VCaP (cell line): ENCODE results near the gene CDC25A.

Experiments
- H3K27ac ChIP-seq: fragments of 450-650 bp; 2 replicates; pipeline ENCODE4 v1.5.1; 2017
- TF ChIP-seq, protein P1 (sequence below): fragments of 450-650 bp; conservative IDR thresholded peaks from 2 replicates; pipeline ENCODE4 v1.5.1; 2017; ENCODE audit warnings: mild to moderate bottlenecking, moderate library complexity

The CDC25A gene

DNA sequence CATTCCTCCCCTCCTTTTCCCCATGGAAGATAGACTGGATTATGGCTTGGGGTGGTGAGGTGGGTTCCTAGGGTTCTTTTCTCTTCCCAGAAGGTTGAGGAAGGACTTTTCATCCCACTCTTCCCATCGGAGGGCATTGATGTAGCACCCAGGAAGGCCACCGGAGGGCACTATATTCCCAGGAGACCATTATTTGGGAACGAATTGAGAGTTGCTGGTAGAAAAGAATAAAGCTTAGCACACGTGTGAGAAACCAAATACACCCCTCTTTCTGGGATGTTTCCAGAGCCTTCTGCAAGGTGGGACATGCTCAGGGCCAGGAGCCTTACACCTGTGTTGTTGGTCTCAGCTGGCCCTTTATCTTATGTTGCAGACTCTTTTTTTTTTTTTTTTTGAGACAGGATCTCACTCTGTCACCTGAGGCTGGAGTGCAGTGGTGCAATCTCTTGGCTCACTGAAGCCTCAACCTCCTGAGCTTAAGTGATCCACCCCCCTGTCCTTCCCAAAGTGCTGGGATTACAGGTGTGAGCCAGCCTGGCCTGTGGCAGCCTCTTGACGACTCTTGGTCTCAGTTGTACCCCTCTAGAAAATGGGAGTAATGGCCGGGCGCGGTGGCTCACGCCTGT lies 6.3 kb upstream of the CDC25A start:
- peak overlapping the region; percentile 46 for H3K27ac ChIP-seq
- TF ChIP-seq, protein P1, sequence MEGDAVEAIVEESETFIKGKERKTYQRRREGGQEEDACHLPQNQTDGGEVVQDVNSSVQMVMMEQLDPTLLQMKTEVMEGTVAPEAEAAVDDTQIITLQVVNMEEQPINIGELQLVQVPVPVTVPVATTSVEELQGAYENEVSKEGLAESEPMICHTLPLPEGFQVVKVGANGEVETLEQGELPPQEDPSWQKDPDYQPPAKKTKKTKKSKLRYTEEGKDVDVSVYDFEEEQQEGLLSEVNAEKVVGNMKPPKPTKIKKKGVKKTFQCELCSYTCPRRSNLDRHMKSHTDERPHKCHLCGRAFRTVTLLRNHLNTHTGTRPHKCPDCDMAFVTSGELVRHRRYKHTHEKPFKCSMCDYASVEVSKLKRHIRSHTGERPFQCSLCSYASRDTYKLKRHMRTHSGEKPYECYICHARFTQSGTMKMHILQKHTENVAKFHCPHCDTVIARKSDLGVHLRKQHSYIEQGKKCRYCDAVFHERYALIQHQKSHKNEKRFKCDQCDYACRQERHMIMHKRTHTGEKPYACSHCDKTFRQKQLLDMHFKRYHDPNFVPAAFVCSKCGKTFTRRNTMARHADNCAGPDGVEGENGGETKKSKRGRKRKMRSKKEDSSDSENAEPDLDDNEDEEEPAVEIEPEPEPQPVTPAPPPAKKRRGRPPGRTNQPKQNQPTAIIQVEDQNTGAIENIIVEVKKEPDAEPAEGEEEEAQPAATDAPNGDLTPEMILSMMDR, result peak; percentile 95

DNA sequence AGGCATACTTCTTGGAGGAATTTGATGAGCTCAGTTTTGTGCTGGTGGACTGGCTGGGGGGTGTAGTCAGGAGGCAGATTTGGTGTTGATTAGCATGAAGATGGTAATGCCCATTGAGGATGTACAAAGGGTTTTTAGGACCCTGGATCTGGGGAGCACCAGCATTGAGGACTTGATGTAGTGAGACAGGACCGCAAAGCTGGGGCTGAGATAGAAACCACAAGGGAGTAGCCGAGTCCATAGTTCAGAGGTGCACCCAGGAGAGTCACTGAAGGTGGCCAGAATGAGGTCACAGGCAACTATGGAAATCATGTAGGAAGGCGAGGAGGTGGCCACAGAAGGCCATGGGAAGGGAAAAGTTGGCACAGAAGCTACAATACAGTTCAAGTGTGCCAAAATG lies 2.7 kb upstream of the CDC25A start:
- H3K27ac ChIP-seq, result no peak overlapping the region
- TF ChIP-seq, protein P1, result no peak

DNA sequence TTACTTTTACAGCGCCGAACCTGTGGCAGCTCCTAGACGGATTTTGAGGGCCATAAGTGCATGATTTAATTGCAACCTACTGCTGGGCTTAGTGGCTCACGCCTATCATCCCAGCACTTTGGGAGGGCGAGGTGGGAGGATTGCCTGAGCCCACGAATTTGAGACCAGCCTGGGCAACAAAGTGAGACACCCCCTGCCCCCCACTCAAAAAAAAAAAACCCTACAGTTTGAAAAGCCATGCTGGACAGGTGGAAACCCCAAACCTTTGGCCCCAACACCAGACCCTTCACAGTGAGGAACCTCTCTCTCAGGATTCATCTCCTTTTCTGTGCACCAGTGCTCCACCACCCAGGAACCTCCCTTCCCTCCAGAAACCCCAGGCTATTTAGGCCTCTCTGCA lies 1.1 kb upstream of the CDC25A start:
- TF ChIP-seq, protein P1, result no peak
- peak overlapping the region; percentile 86 for H3K27ac ChIP-seq

DNA sequence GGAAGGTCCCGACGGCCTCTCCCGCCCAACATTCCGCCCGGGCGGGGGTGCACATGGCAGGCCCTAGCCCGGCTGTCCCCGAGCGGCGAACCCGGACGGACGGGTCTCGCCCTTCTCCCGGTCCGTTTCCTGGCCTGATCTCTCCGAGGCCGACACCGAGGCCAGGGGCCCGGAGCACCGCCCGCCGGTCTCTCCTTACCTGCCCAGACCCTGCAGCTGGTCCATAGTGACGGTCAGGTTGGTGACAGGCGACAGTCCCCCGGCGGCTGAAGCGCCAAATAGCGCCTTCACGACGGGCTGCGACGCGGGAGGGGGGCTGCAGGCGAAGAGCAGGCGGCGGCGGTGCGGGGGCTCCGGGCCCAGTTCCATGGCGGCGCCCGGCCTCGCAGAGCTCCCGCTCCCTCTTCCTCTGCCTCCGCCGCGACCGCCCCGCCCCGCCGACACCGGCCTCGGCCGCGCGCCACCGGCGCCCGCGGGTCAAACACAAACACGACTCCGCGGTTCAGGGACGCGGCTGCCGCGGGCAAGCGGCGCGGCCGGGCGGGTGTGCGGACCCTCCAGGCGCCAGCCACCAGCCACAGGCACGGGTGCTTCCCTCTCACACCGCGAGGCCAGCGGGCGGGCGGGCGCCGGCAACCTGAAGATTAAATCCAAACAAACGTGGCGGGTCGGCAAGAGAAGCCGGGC lies 495 bp downstream of the CDC25A start:
- H3K27ac ChIP-seq, result peak overlapping the region; percentile 86

DNA sequence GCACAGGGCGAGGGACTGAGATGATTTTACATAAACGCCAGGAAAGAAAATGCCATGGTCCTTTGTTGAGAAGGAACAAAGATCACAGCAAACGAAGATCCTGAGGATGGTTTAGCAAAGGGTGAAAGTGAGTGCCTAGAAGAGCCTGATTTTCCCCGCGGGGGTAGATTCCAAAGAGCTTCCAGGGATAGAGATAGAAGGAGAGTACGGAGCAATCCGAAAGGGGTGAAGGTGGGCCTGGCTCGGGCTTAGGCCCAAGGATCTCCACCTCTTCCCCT lies 977 bp downstream of the CDC25A start:
- H3K27ac ChIP-seq, result peak overlapping the region; percentile 86
- TF ChIP-seq, protein P1, result no peak

More for the DNA sequence above, 495 bp downstream of the CDC25A start:
- TF ChIP-seq, protein P1, result no peak

DNA sequence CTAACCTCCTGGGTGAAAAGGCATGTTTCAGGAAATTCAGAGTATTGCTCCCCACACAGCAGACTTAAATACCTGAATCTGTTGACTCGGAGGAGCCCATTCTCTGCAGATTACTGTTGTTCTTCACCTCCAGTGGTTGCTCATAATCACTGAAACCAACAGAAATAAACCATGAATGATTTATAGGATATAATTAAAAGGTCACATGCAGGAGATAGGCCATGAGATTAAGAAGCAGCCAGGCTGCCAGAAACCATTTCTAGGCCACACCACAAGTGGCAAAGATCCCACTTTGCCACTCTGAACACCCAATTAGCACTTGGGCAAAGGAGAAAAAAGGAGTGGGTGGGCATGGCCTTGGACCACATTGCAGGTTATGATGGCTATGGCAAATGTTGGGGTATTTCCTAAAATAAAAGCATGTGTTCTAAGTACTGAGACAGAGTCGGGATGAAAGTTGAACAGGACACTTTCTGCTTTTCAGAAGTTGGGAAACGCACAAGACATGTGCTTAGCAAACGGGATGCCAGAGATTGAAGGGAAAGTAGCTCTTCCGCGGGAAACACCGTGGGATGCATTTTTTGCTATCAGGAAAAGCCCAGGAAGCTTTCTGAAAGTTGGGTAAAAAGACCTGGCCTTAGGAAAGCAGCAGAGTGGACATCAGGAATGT lies 1.5 kb downstream of the CDC25A start:
- H3K27ac ChIP-seq, result peak overlapping the region; percentile 86
- TF ChIP-seq, protein P1, result no peak

DNA sequence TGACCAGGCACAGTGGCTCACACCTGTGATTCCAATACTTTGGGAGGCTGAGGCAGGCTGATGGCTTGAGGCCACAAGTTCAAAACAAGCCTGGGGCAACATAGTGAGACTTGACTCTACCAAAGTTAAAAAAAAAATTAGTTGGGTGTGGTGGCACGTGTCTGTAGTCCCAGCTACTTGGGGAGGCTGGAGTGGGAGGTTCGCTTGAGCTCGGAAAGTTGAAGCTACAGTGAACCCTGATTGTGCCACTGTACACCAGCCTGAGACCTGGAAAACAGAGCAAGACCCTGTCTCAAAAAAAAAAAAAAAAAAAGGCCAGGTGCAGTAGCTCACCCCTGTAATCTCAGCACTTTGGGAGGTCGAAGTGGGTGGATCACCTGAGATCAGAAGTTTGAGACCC lies 3.1 kb downstream of the CDC25A start:
- TF ChIP-seq, protein P1, result no peak
- peak overlapping the region; percentile 86 for H3K27ac ChIP-seq
